ENCODE data around the gene SPSB2.

Gene SPSB2

DNA sequence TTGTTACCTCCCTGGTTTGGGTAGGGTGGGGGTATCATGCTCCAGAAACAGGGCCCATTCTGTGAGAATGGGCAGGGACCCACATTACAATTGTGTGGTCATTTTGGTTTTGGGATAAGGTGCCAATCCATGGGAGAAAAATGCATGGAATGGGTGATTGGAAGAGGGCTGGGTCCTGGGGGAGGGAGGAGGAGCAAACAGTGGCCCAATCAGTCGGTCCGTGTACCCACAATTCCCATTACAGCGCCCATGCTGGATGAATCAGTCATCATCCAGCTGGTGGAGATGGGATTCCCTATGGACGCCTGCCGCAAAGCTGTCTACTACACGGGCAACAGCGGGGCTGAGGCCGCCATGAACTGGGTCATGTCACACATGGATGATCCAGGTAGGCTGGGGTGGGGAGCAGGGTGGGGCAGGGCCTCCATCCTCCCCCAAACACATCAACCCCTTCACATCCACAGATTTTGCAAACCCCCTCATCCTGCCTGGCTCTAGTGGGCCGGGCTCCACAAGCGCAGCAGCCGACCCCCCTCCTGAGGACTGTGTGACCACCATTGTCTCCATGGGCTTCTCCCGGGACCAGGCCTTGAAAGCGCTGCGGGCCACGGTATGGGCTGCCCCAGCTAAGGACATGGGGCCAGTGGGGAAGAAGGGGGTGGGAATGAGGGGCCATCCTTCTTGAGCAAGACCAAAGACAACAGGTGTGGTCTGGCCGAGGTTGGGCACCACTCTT, 9.3 kb downstream of the SPSB2 start:
- TF ChIP-seq GATA3 (IDR thresholded peaks at IDR 0.05; ENCODE audit: low read depth, low read length) (no peak), GATA2 (IDR thresholded peaks at IDR 0.05; ENCODE audit: low read depth, low read length) (no peak)

- no peak for TF ChIP-seq GATA2 (IDR thresholded peaks at IDR 0.05; ENCODE audit: low read depth, low read length)
- TF ChIP-seq GATA3 (IDR thresholded peaks at IDR 0.05; ENCODE audit: low read depth, low read length) = no peak
Measured at GRCh38 chr12:6863033-6863432, 10.1 kb downstream of the SPSB2 start.

DNA sequence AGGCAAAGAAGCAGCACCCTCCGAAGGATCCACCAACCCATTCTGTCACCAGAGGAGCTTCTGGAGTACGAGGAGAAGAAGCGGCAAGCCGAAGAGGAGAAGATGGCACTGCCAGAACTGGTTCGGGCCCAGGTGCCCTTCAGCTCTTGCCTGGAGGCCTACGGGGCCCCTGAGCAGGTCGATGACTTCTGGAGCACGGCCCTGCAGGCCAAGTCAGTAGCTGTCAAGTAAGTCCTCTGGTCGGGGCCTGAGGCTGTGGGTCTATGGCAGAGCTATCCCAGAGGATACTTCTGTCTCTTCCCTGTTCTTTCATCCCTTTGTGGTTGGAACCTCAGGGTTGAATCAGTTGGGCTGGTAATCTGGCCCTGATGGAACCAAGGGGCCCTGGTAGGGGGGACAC, 11.7 kb downstream of the SPSB2 start:
- TF ChIP-seq GATA3 (IDR thresholded peaks at IDR 0.05; ENCODE audit: low read depth, low read length) = no peak
- no peak for TF ChIP-seq GATA2 (IDR thresholded peaks at IDR 0.05; ENCODE audit: low read depth, low read length)

DNA sequence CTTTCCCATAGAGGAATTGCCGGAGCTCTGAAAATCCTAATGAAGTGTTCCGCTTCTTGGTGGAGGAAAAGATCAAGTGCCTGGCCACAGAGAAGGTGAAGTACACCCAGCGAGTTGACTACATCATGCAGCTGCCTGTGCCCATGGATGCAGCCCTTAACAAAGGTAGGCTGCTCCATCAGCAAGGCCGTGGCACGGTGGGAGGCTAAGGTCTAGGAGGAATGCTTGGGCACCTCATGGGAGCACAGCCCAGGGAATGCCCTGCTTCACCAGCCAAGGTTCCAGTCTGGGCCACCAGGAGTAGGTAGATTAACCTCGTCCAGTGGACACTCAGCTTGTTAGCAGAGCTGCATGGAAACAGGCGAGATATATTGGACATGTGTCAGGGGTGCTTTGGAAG, 12.2 kb downstream of the SPSB2 start:
- TF ChIP-seq GATA3 (IDR thresholded peaks at IDR 0.05; ENCODE audit: low read depth, low read length) (no peak), GATA2 (IDR thresholded peaks at IDR 0.05; ENCODE audit: low read depth, low read length) (no peak)

GRCh38 chr12:6860116-6860515, 13.0 kb downstream of the SPSB2 start:
- no peak for TF ChIP-seq GATA2 (IDR thresholded peaks at IDR 0.05; ENCODE audit: low read depth, low read length)
- TF ChIP-seq GATA3 (IDR thresholded peaks at IDR 0.05; ENCODE audit: low read depth, low read length) = no peak

DNA sequence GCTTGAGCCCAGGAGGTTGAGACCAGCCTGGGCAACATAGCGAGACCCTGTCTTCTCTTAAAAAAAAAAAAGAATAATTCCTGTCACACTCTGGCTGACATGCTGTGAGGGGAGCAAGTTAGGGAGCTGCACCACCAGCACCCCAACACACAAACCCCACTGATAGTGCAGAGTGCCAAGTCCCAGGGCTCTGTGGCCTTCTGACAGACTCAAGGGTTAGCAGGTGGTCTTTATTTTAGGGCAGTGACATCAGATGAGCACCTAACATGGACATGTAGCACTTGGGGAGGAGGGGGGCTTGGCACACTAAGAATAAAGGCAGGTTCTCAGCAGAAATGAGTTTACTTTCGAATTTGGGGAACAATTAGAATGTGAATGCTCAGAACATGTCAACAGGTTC, 14.3 kb downstream of the SPSB2 start:
- TF ChIP-seq GATA2 (IDR thresholded peaks at IDR 0.05; ENCODE audit: low read depth, low read length) = no peak
- no peak for TF ChIP-seq GATA3 (IDR thresholded peaks at IDR 0.05; ENCODE audit: low read depth, low read length)

DNA sequence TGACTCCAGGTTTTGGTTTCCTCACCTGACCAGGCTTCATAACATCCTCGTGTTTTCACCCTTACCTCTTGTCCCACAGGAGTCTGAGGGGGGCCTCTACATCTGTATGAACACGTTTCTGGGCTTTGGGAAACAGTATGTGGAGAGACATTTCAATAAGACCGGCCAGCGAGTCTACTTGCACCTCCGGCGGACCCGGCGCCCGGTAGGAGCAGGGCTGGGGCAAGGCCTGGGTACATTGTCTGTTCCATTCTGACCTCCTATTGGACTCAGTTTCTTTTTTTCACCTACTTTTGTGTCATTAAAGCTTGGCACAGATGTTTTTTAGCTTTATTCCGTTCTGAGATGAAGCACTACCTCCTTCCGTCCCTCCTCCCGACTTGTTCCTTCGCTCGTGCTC, 17.8 kb downstream of the SPSB2 start:
- TF ChIP-seq GATA2 (IDR thresholded peaks at IDR 0.05; ENCODE audit: low read depth, low read length) (no peak), GATA3 (IDR thresholded peaks at IDR 0.05; ENCODE audit: low read depth, low read length) (no peak)

DNA sequence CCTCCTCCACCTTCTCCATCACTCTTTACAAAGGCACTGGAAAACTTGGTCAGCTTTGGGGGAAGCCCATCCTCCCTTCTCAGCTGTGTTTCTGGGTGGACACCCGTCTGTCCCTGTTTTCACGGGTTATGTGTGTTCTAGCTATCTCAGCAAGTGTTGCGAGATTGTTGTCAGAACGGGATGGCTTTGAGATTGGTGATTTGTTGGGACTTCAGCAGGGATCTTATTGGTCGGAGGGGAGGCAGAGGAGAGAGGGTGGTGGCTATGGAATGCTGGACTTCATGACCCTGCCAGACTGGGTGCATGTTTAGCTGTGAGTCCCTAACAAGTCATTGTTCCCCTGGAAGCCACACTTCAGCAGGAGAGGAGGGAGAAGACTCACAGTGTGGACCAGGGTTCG, 19.1 kb downstream of the SPSB2 start:
- TF ChIP-seq GATA3 (IDR thresholded peaks at IDR 0.05; ENCODE audit: low read depth, low read length) (no peak), GATA2 (IDR thresholded peaks at IDR 0.05; ENCODE audit: low read depth, low read length) (no peak)

- no peak for TF ChIP-seq GATA3 (IDR thresholded peaks at IDR 0.05; ENCODE audit: low read depth, low read length)
- TF ChIP-seq GATA2 (IDR thresholded peaks at IDR 0.05; ENCODE audit: low read depth, low read length) = no peak
Measured at GRCh38 chr12:6853626-6854025, 19.5 kb downstream of the SPSB2 start.

DNA sequence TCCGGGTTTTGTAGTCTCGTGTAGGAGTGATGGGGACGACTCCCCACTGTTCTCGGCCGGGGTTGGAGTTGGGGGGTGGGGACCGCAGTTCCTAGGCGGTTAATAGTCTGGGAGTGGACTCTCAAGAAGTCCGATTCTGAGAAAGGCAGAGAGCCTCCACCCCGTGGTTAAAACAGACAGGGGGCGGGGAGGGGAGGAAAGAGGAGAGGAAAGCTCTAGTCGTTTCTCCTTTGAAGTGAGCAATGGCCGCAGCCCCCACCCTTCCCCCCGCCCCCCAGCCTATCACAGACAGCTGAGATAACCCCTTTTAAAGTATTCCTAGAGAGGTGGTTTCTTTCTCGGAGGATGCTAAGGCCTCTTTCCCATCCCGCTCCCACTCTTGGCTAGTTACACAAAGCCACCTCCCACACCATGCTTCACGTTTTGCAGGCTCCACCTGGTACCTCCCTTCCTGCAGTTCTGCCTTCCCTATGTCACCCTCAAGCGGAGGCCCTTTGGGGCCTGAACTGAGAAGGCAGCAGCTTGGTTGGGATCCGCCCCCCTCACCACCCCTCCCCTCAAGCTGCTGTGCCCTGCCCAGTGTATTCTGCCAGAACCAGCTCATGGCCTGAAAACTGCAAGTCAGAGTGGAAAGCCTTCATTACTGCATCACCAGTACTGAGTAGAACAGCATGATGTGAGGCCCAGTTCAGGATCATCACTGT, 20.3 kb downstream of the SPSB2 start:
- TF ChIP-seq GATA2 (IDR thresholded peaks at IDR 0.05; ENCODE audit: low read depth, low read length) (no peak; the same call in 1 of the 2 replicates), GATA3 (IDR thresholded peaks at IDR 0.05; ENCODE audit: low read depth, low read length) (no peak)

- TF ChIP-seq GATA2 (IDR thresholded peaks at IDR 0.05; ENCODE audit: low read depth, low read length) (no peak), GATA3 (IDR thresholded peaks at IDR 0.05; ENCODE audit: low read depth, low read length) (no peak)
Measured at GRCh38 chr12:6851921-6852650, 21.0 kb downstream of the SPSB2 start, which contains the start of gene USP5. TSS of gene USP5 (plus strand) at chr12:6852150. CDS start at chr12:6852180, 30 bp downstream.

GRCh38 chr12:6851153-6851920, 21.8 kb downstream of the SPSB2 start, which contains the start of gene CDCA3:
TSS of gene CDCA3 (minus strand) at chr12:6851286. CDS start at chr12:6850952, 334 bp downstream.
- TF ChIP-seq GATA2 (IDR thresholded peaks at IDR 0.05; ENCODE audit: low read depth, low read length) = no peak
- TF ChIP-seq GATA3 (IDR thresholded peaks at IDR 0.05; ENCODE audit: low read depth, low read length) = no peak

DNA sequence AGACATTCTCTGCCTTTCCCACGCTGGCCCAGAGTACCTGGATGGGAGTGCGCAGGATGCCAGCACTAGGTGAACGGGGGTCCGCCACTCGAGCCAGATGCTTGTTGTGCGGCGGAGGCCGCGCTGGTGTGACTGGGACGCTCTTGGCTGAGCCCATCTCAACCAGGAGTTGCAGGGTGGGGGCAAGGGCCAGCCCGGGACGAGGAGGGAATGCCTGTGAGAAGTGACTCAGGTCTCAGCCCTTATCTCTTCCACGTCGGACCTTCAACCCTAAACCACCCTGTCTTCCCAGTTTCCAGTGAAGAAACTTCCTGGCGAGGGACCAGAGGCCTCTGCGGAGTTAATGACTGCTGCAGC, 22.3 kb downstream of the SPSB2 start:
- TF ChIP-seq GATA2 (IDR thresholded peaks at IDR 0.05; ENCODE audit: low read depth, low read length) = no peak
- no peak for TF ChIP-seq GATA3 (IDR thresholded peaks at IDR 0.05; ENCODE audit: low read depth, low read length)
